Tongue (tissue), 2 donors: ENCODE measurements around the gene LUC7L3. TPM values are rescaled to one million over a fixed set of nuclear protein-coding genes. Genes with fewer than 3 reads are reported as not detected.

Experiments used
- small RNA-seq: library from RNA; depleted of rRNA; stranded (forward); fragments of <200 nt; gene quantifications from one replicate; pipeline ENCODE3, GENCODE V24; 2014; ENCODE audit warnings: low replicate concordance
- total RNA-seq: library from RNA; depleted of rRNA; stranded (reverse); fragments of >200 nt; gene quantifications from one replicate; pipeline ENCODE4 v1.2.3, GENCODE V29; 2014

The LUC7L3 gene
- total RNA-seq, 1 donor from 2014 or later = 91.0 TPM

Small RNA genes lying within 50 kb of the gene (small RNA-seq; reads per million reads assigned to genes)
- not detected for gene AC005921.1
- gene MIR8059 = not detected
- not detected for gene RF00019

Other genes starting within 250 kb of the LUC7L3 start
- 33.5 TPM for gene RSAD1, start 240.7 kb upstream of the LUC7L3 start, total RNA-seq
- gene MYCBPAP, start 211.2 kb upstream of the LUC7L3 start, total RNA-seq = 0.21 TPM
- 7.5 TPM for gene EPN3, start 186.9 kb upstream of the LUC7L3 start, total RNA-seq
- gene SPATA20, start 172.4 kb upstream of the LUC7L3 start, total RNA-seq = 40.3 TPM
- 10.4 TPM for gene CACNA1G, start 158.9 kb upstream of the LUC7L3 start, total RNA-seq
- 5.6 TPM for gene ABCC3, start 84.7 kb upstream of the LUC7L3 start, total RNA-seq
- 48.6 TPM for gene ANKRD40, start 11.7 kb upstream of the LUC7L3 start, total RNA-seq
- not detected for gene ANKRD40CL, start 47.9 kb downstream of the LUC7L3 start, total RNA-seq
- gene WFIKKN2, start 116.0 kb downstream of the LUC7L3 start, total RNA-seq = 4.0 TPM
- 77.3 TPM for gene TOB1, start 146.8 kb downstream of the LUC7L3 start, total RNA-seq